Dedifferentiated amniotic fluid mesenchymal stem cell (primary cell): ENCODE measurements around the gene KHDC4.
"Not testable (repeated sequence)": the region's sequence is repeated elsewhere in the genome, so short reads cannot be mapped to it uniquely, and the experiment has no call there.

ENCODE experiments used
- DNase-seq: peaks from one replicate; pipeline ENCODE4 v3.0.0-alpha.2; 2016; ENCODE audit errors: extremely low spot score

Gene KHDC4

GRCh38 chr1:155900161-155900560 is 34.1 kb downstream of the KHDC4 start:
- no peak for DNase-seq

- no peak for DNase-seq
Measured at GRCh38 chr1:155899683-155900082, 34.5 kb downstream of the KHDC4 start.

DNA sequence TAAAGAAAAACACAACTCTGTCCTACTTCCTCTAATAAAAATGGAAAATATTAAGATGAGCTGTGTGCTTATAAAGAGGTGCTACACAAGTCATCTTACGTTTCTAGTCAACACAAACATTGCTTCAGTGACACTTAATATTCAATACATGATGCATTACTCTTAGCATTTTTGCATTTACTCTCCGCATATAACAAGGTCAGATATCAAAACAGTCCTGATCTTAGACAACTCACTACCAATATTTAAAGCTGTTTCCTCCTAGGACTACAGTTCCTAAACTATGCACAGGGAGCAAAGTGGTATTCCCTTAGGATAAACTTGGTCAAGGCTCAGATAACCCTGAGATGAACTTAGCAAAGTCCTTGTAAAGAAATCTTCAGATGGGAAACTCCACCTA is 35.3 kb downstream of the KHDC4 start:
- DNase-seq: no peak

DNA sequence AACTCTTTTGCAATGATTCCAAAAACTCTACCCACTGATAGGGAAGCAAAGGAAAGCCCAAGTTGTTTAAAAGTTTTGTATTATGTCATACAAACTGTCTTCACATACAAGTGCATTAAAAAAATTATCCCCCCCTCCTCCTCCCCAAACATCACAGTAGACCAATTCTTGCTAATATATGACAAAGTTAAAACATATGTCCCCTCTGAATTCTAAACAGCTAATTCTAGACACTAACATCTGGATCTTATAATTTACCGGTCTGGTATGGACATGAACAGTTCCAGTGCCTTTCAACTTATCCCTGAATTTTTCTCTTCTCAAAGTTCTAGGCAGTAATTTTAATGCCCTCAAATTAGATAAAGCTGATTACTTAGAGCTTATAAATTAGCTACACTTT is 36.5 kb downstream of the KHDC4 start:
- DNase-seq: no peak

DNA sequence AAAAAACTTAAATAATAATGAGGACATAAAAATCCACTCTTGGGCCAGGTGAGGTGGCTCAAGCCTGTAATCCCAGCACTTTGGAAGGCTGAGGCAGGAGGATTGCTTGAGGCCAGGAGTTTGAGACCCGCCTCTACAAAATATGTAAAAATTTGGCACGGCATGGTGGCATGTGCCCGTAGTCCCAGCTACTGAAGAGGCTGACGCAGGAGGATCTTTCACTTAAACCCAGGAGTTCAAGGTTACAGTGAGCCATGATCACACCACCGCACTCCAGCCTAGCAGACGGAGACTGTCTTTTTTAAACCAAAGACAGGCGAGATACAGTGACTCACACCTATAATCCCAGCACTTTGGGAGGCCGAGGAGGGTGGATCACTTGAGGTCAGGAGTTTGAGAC is 37.7 kb downstream of the KHDC4 start:
- not testable (repeated sequence) for DNase-seq

DNA sequence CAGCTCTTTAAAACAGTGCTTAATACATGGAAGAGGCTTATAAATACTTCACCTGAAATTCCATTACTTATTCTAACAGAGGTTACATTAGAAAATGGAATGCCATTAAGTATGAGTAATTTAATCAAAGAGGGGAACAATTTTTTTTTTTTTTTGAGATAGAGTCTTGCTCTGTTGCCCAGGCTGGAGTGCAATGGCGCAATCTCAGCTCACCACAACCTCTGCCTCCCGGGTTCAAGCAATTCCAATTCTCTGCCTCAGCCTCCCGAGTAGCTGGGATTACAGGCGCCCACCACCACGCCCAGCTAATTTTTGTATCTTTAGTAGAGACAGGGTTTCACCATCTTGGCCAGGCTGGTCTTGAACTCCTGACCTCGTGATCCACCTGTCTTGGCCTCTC is 38.6 kb downstream of the KHDC4 start:
- not testable (repeated sequence) for DNase-seq

- DNase-seq: peak; percentile 77
Measured at GRCh38 chr1:155893389-155894142, 40.6 kb downstream of the KHDC4 start.

DNA sequence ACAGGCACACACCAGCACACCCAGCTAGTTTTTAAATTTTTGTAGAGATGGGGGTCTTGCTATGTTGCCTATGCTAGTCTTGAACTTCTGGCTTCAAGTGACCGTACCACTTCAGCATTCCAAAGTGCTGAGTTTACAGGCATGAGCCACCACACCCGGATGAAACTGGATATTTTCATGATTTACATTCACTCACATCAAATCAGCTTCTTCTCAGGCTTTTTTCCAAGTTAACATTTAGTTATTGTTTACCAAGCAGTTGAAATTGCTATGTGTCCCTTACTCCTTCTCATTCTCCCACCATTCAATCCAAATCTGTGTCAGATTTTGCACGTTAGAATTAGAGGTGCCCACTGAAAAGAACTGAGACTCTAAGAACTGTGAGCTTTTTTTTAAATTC is 41.4 kb downstream of the KHDC4 start:
- DNase-seq: peak; percentile 80

GRCh38 chr1:155890251-155890650 is 44.0 kb downstream of the KHDC4 start:
- DNase-seq: no peak

DNA sequence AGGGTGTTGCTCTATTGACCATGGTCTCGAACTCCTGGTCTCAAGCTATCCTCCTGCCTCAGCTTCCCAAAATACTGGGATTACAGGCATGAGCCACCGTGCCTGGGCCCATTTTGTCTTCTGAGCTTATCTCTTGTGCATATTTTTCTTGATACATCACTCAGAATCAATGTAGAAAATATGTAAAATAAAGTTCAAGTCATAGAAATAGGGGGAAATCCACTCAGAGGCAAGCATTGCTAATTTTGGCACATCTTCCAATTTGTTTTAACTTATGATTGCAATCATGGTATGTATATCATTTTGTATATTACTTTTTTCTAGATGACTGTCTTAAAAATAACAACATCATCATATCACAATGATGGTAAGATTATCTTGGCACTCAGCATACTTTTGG is 44.6 kb downstream of the KHDC4 start:
- peak; percentile 62 for DNase-seq

DNA sequence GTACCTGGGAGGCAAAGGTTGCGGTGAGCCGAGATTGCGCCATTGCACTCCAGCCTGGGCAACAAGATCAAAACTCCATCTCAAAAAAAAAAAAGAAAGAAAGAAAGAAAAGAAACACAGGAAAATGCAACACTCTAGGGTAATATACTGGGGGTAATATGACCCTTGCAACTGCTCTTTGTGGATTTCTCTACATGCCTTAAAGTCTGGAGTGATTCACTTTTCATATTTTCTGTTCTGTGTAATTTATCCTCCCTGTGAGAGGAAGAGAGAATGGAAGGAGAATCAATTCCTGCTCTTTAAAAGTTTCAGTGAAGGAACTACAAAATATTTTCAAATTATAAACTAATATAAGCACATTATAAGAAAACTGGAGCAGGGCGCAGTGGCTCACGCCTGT is 45.7 kb downstream of the KHDC4 start:
- DNase-seq: peak; percentile 55

DNA sequence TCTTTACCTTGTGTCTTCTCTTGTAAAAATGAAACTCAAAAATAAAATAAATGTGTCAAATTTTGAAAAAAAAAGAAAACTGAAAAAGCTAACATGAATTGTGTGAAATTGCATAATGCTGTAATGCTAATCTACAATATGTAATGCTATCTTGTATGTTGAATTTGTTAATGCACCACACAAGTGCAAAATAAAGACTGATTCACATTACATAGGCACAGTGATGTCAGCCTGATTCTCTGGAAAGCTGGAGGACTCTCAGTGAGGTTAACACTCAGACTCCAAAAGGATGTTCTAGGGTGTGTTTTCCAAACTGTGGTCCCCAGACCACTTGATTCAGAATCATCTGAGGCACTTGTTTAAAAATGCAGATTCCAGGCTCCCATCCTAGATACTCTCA is 49.2 kb downstream of the KHDC4 start:
- DNase-seq: no peak

GRCh38 chr1:155884031-155884960 is 49.9 kb downstream of the KHDC4 start:
- no peak for DNase-seq

DNA sequence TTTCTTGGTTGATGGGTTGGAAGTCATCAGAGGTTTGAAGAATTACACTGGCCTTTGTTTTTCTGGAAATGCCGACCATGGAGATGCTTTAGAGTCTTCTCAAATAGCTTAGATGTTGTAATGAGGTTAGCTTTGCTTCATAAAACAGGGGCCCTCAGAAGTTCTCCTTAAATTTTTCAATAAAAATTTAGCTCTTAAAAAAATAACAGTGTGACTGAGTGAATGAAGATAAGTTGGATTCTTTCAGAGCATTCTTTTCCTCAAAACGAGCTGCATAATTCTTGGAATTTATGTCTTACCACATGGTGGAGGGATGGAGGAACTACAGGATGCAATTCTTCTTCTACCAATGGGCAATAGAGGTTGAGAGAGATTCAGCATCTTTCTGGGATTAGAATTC is 51.4 kb downstream of the KHDC4 start:
- DNase-seq: no peak

DNA sequence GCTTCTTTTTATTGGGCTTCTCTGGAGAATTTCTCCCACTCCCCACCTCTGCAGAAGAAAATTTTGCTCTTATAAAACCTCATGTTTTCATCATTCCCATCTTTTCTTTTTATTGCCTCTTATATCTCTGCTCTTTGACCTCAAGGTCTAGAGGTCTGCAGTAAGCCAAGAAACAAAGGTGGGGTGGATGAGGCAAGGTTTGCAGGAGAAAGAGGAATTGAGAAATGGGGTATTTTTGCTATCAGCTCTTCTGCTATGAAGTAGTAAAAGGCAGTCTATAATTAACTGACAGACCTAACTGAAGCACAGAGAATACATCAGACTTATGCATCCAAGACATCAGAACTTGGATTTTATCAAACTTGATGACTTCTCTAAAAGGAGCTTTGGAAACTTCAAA is 52.0 kb downstream of the KHDC4 start:
- DNase-seq: no peak

GRCh38 chr1:155880950-155881349 is 53.3 kb downstream of the KHDC4 start:
- no peak for DNase-seq

GRCh38 chr1:155880251-155880650 is 54.0 kb downstream of the KHDC4 start:
- DNase-seq: no peak

DNA sequence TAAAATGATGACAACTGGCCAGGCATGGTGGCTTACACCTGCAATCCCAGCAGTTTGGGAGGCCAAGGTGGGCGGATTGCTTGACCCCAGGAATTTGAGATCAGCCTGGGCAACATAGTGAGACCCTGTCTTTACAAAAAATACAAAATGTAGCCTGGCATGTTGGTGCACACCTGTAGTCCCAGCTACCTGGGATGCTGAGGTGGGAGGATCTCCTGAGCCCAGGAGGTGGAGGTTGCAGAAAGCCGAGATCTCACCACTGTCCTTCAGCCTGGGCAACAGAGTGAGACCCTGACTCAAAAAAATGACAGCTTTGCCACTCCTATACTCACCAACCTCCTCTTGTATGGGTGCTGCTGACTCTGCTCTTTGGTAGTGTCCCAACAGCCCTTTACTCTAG is 56.3 kb downstream of the KHDC4 start:
- DNase-seq: no peak

DNA sequence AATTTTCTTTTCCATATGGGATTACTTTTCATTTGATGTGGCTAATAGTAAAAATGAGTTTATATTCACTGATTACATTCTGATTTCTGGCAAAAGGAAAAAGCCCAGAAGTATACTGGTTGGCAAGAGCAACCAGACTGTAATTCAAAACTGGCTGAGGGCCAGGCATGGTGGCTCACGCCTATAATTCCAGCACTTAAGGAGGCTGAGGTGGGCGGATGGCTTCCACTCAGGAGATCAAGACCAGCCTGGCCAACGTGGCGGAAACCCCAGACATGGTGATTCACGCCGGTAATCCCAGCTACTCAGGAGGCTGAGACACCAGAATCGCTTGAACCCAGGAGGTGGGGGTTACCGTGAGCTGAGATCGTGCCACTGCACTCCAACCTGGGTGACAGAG is 60.4 kb downstream of the KHDC4 start:
- DNase-seq: peak; percentile 30

GRCh38 chr1:155872527-155872926 is 61.7 kb downstream of the KHDC4 start:
- DNase-seq: no peak

GRCh38 chr1:155871390-155871789 is 62.8 kb downstream of the KHDC4 start:
- DNase-seq: no peak

GRCh38 chr1:155867766-155868165 is 66.4 kb downstream of the KHDC4 start:
- DNase-seq: no peak

- no peak for DNase-seq
Measured at GRCh38 chr1:155864393-155864792, 69.8 kb downstream of the KHDC4 start.
